DMS79 treated with DMSO at 0.1 percent for 48 hours (cell line): ENCODE results near the gene C12orf42.

ENCODE experiments used
- DNase-seq: peaks from one replicate; lab custom pipeline; 2025; lab: John Stamatoyannopoulos, UW

Gene C12orf42

GRCh38 chr12:103495469-103496456, at the start of gene C12orf42:
C12orf42 (minus strand) TSS chr12:103495968; CDS start chr12:103478426, 17,542 bp downstream.
- peak; percentile 63 for DNase-seq

- DNase-seq, result no peak
These were observed 46.3 kb upstream of the C12orf42 start for GRCh38 chr12:103542078-103542477.

GRCh38 chr12:103540319-103540718, 44.6 kb upstream of the C12orf42 start:
- no peak for DNase-seq

GRCh38 chr12:103538397-103538796, 42.6 kb upstream of the C12orf42 start:
- no peak for DNase-seq

- no peak for DNase-seq
These were observed 34.7 kb upstream of the C12orf42 start for GRCh38 chr12:103530307-103531066.

- DNase-seq, result no peak
These were observed 33.5 kb upstream of the C12orf42 start for GRCh38 chr12:103529306-103529705.

- no peak for DNase-seq
These were observed 28.6 kb upstream of the C12orf42 start for GRCh38 chr12:103524238-103524875.

- DNase-seq, result no peak
These were observed 28.0 kb upstream of the C12orf42 start for GRCh38 chr12:103523771-103524170.

GRCh38 chr12:103520686-103521215, 25.0 kb upstream of the C12orf42 start:
- DNase-seq, result no peak

- DNase-seq, result no peak
These were observed 23.9 kb upstream of the C12orf42 start for GRCh38 chr12:103519632-103520031.

- DNase-seq, result no peak
These were observed 23.1 kb upstream of the C12orf42 start for GRCh38 chr12:103518899-103519298.

GRCh38 chr12:103517161-103517560, 21.4 kb upstream of the C12orf42 start:
- DNase-seq, result no peak

- no peak for DNase-seq
These were observed 19.6 kb upstream of the C12orf42 start for GRCh38 chr12:103515341-103515740.

- DNase-seq, result no peak
These were observed 18.1 kb upstream of the C12orf42 start for GRCh38 chr12:103513875-103514274.

GRCh38 chr12:103505371-103506236, 9.8 kb upstream of the C12orf42 start:
- DNase-seq, result no peak

- no peak for DNase-seq
These were observed 8.8 kb upstream of the C12orf42 start for GRCh38 chr12:103504606-103505005.

- no peak for DNase-seq
These were observed 8.0 kb upstream of the C12orf42 start for GRCh38 chr12:103503546-103504480.

- no peak for DNase-seq
These were observed 5.7 kb upstream of the C12orf42 start for GRCh38 chr12:103501447-103501846.

GRCh38 chr12:103499571-103499970, 3.8 kb upstream of the C12orf42 start:
- no peak for DNase-seq

- DNase-seq, result no peak
These were observed 3.2 kb upstream of the C12orf42 start for GRCh38 chr12:103498990-103499389.
